Anterior cingulate cortex (tissue), 58 donors: ENCODE results near the gene COG8.
"Not testable (repeated sequence)": the region's sequence is repeated elsewhere in the genome, so short reads cannot be mapped to it uniquely, and the experiment has no call there.

ENCODE experiments used
- DNase-seq, 58 donors: peaks; one replicate each; lab custom pipeline; 2025; lab: John Stamatoyannopoulos, UW

Gene COG8

GRCh38 chr16:69339289-69340094, at the start of gene COG8, which contains the start of gene NIP7:
TSS of gene COG8 (minus strand) at chr16:69339564. CDS start at chr16:69339552, 12 bp downstream.
TSS of gene NIP7 (plus strand) at chr16:69339772. CDS start at chr16:69339830, 58 bp downstream.
- peak; percentile 65 to 98 (median 94) for DNase-seq

GRCh38 chr16:69386596-69386995, 47.2 kb upstream of the COG8 start:
- DNase-seq: no peak

GRCh38 chr16:69384974-69385373, 45.6 kb upstream of the COG8 start:
- no peak for DNase-seq

- DNase-seq: no peak
These were observed 43.1 kb upstream of the COG8 start for GRCh38 chr16:69382421-69382820.

- no peak for DNase-seq
These were observed 41.9 kb upstream of the COG8 start for GRCh38 chr16:69381231-69381630.

- no peak for DNase-seq
These were observed 39.4 kb upstream of the COG8 start for GRCh38 chr16:69378760-69379159.

GRCh38 chr16:69378036-69378435, 38.7 kb upstream of the COG8 start:
- DNase-seq: no peak

GRCh38 chr16:69376393-69377059, 37.2 kb upstream of the COG8 start:
- DNase-seq: no peak

- no peak for DNase-seq
These were observed 33.7 kb upstream of the COG8 start for GRCh38 chr16:69373019-69373418.

- no peak for DNase-seq
These were observed 32.2 kb upstream of the COG8 start for GRCh38 chr16:69371564-69371963.

GRCh38 chr16:69368866-69369265, 29.5 kb upstream of the COG8 start:
- DNase-seq: no peak

GRCh38 chr16:69367980-69368379, 28.6 kb upstream of the COG8 start:
- DNase-seq: no peak

GRCh38 chr16:69366431-69366830, 27.1 kb upstream of the COG8 start:
- no peak for DNase-seq

- no peak for DNase-seq
These were observed 26.5 kb upstream of the COG8 start for GRCh38 chr16:69365901-69366300.

GRCh38 chr16:69364088-69364487, 24.7 kb upstream of the COG8 start:
- no peak for DNase-seq

GRCh38 chr16:69363281-69363717, 23.9 kb upstream of the COG8 start:
- DNase-seq: no peak

GRCh38 chr16:69360070-69360469, 20.7 kb upstream of the COG8 start:
- not testable (repeated sequence) for DNase-seq

- no peak for DNase-seq
These were observed 12.1 kb upstream of the COG8 start, which contains the start of gene TMED6 for GRCh38 chr16:69351309-69352027. TSS of gene TMED6 (minus strand) at chr16:69351786. CDS start at chr16:69351753, 33 bp downstream.

GRCh38 chr16:69350536-69351133, 11.3 kb upstream of the COG8 start:
- no peak for DNase-seq

GRCh38 chr16:69349536-69349935, 10.2 kb upstream of the COG8 start:
- no peak for DNase-seq

GRCh38 chr16:69348222-69348621, 8.9 kb upstream of the COG8 start:
- DNase-seq: no peak
